Retinal pigment epithelial cell (primary cell): Measurements from ENCODE around the gene RPS6KB1.
"Not testable (repeated sequence)": the region's sequence is repeated elsewhere in the genome, so short reads cannot be mapped to it uniquely, and the experiment has no call there.

Experiments used
- DNase-seq: peaks from one replicate; pipeline ENCODE4 v3.0.0-alpha.2; 2010; ENCODE audit warnings: low read depth
- H3K4me3 ChIP-seq: 2 replicates; pipeline ENCODE4 v1.5.1; 2011; ENCODE audit warnings: mild to moderate bottlenecking, low read length, control low read depth, moderate library complexity
- CTCF ChIP-seq: conservative IDR thresholded peaks from 2 replicates; pipeline ENCODE4 v1.5.1; 2011; ENCODE audit warnings: low read depth, low read length, control low read depth, inconsistent platforms

The RPS6KB1 gene

GRCh38 chr17:59851439-59852375 lies 41.2 kb upstream of the RPS6KB1 start:
- DNase-seq, result no peak
- H3K4me3 ChIP-seq, result no peak overlapping the region
- no peak for TF ChIP-seq CTCF

DNA sequence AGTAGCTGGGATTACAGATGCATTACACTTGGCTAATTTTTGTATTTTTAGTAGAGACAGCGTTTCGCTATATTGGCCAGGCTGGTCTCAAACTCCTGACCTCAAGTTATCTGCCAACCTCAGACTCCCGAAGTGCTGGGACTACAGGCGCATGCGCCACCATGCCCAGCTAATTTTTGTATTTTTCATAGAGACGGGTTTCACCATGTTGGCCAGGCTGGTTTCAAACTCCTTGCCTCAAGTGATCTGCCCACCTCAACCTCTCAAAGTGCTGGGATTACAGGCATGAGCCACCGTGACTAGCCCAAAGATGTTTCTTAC lies 40.1 kb upstream of the RPS6KB1 start:
- not testable (repeated sequence) for DNase-seq, H3K4me3 ChIP-seq

GRCh38 chr17:59853168-59853918 lies 39.6 kb upstream of the RPS6KB1 start:
- H3K4me3 ChIP-seq, result no peak overlapping the region
- no peak for DNase-seq
- peak; percentile 55 for TF ChIP-seq CTCF

DNA sequence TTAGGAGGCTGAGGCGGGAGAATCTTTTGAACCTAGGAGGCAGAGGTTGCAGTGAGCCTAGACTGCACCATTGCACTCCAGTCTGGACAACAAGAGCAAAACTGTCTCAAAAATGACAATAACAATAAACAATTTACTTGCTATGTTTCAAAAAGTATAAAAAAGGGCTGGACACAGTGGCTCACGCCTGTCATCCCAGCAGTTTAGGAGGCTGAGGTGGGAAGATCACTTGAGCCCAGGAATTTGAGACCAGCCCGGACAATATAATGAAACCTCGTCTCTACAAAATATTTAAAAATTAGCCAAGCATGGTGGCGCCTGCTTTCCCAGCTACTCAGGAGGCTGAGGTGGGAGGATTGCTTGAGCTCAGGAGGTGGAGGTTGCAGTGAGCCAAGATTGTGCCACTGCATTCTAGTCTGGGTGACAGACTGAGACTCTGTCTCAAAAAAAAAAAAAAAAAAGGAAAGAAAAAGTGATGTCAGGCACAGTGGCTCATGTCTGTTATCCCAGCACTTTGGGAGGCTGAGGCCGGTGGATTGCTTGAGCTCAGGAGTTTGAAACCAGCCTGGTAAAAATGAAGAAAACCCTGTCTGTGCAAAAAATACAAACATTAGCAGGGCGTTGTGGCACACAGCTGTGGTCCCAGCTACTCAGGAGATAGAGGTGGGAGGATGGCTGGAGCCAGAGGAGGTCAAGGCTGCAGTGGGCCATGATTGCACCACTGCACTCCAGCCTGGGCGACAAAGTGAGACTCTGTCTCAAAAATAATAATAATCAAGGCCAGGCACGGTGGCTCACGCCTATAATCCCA lies 38.8 kb upstream of the RPS6KB1 start:
- H3K4me3 ChIP-seq, DNase-seq: not testable (repeated sequence)

GRCh38 chr17:59856859-59857794 lies 35.8 kb upstream of the RPS6KB1 start:
- H3K4me3 ChIP-seq, result no peak overlapping the region
- TF ChIP-seq CTCF, result no peak
- no peak for DNase-seq

DNA sequence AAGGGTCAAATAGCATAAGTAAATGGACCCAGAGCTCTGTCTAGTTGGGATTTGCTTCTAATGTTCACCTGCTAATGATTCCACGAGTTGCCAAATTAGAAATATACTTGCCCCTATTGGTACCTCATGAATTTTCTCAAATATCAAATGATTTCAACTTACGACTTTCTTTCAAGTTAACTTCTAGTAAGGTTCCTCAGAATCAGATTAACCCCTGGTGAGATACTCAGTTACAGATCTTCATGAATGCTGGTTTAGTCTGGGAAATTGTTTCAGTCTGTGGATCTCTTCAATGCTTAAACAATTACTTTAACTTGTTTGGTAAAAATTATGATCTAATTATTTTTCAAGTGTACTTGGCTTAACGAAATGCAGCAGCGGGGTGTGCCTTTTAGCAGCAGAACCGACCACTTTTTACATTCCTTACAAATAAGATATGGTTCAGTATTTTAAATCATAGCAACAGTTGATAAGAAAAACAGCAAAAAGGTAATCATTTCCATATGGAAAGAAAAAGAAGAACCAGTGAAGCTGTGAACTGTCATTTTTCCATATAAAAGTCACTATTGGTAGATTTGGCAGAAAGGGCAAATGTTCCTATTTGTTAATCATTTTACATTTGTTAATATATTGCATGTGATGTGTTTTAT lies 34.6 kb upstream of the RPS6KB1 start:
- H3K4me3 ChIP-seq, result no peak overlapping the region
- TF ChIP-seq CTCF, result no peak
- no peak for DNase-seq

- H3K4me3 ChIP-seq, result no peak overlapping the region
- no peak for DNase-seq
- no peak for TF ChIP-seq CTCF
These were observed 34.0 kb upstream of the RPS6KB1 start for GRCh38 chr17:59858932-59859331.
